Stimulated activated CD4-positive, alpha-beta T cell treated with anti-CD3 and anti-CD28 coated beads, Interleukin-12 subunit alpha, Interleukin-12 subunit beta, amount 100 ng/mL, for 4 hours (primary cell): ENCODE measurements around the gene PHF12.
A peak's percentile ranks its signal among the peaks of the same experiment; 100 is the strongest.
"Not testable (repeated sequence)": the region's sequence is repeated elsewhere in the genome, so short reads cannot be mapped to it uniquely, and the experiment has no call there.

Source experiments
- DNase-seq: peaks from one replicate; pipeline ENCODE4 v3.0.0-alpha.2; 2020

The PHF12 gene

DNA sequence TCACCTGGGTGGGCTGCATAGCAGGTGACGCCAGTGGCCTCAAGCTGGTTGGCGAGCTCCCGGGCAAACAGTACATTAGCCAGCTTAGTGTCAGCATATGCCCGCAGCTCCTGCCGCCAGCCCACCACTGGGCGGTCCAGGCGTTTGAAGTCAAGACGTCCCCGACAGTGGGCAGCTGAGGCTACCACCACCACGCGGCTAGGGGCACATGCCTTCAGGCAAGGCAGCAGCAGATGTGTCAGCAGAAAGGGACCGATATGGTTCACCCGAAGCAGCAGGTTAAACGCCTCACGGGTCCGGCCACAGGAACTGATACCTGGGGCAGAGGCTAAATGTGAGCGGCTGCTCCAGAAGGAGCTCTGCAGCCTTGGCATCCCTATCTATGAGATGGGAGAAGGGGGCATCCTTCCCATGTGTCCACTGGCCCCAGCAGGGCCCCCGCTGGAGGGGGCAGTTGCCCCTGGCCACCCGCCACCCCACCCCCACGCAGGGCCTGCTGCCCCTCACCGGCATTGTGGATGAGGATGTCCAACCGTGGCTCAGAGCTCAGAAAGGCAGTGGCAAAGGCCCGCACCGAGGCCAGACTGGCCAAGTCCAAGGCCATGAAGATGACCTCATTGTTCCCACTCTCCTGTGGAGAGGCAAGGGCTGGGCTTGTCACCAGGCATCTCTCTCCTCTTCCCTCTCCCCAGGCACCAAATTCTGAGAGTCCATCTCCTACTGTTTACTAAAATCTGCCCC, 50.2 kb downstream of the PHF12 start:
- no peak for DNase-seq

- no peak for DNase-seq
Observed at GRCh38 chr17:28899212-28899815, 52.0 kb downstream of the PHF12 start.

GRCh38 chr17:28898527-28898955, 52.8 kb downstream of the PHF12 start:
- DNase-seq: no peak

DNA sequence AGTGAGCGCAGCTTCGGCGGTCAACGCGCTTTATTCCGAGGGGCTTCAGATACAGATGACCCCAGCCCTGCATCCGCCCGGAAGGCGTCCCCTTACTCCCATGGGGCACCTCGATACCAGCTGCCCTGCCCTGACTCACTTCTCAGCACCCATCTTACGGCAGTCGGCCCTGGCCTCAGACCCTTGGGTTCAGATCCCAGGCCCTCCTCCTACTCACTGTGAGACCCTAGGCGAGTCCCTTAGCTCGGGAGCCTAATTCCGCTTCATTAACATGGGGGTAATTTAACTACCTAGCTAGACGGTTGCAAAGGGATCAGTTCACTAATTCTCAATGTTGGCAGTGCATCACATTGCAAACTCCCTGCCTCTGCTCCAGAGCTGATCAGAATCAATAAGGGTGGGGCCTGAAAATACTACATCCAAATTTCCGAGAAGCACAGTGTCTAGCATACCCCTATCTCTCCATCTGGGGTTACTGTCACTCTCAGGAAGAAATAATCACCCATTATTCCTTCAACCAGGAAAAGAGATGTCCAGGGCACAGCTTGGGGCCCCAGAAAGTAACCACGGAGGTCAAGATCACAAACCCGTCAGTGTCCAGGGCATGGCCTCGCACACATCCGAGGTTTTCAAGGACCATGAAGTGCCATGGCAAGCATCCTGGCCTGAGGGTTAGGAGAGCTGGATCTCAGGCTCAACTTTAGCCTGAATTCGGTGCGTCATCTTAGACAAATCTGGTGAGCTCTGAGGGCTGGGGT, 53.4 kb downstream of the PHF12 start:
- DNase-seq: no peak

DNA sequence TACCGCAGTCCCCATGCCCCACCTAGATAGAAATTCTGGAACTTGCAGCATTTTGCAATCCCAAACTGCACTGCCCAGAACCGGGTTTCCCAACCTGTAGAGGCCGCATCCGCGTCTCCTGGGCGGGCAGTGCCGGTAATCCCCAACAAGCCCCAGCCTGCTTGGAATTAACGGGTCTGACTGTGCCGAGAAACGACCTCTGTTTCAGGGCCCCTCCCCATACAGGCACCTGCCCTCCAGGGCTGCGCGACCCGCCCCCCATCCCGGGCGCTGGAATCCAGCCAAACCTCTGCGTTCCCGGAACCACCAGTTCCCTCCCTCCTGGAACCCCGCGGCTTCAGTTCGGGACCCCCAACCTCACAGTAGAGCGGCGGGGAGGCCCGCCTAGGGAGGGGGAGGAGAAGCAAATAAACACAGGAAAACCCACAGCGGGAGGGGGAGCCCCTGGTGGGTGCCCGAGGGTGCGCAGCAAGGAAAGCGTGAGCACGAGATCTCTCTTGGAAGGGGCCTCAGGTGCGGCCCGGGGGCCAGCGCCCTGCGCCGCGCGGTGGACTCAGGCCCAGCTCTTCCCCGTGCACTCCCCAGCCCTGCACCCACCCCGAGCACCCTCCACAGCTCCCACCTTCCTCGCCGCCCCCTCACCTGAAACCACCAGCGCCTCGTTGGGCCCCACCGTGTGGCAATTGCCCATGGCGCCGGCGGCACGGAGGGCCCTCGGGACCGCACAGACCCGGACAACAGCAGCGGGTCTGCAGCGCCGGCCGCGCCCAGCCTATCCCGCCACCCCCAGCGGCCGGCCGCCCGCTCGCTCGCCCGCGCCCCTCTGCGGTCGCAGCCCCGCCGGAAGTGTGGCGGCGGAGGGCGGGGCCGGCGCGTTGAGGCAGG, 54.2 kb downstream of the PHF12 start, which contains the start of gene FLOT2:
TSS of gene FLOT2 (minus strand) at position 850 of the 885 bp plus-strand sequence. CDS start at position 691, 159 bp downstream.
- DNase-seq: peak; percentile 51

- no peak for DNase-seq
Observed at GRCh38 chr17:28896491-28896883, 54.8 kb downstream of the PHF12 start.

GRCh38 chr17:28895794-28896447, 55.4 kb downstream of the PHF12 start:
- no peak for DNase-seq

GRCh38 chr17:28893248-28894183, 57.8 kb downstream of the PHF12 start:
- not testable (repeated sequence) for DNase-seq

- DNase-seq: no peak
Observed at GRCh38 chr17:28892024-28892423, 59.3 kb downstream of the PHF12 start.

DNA sequence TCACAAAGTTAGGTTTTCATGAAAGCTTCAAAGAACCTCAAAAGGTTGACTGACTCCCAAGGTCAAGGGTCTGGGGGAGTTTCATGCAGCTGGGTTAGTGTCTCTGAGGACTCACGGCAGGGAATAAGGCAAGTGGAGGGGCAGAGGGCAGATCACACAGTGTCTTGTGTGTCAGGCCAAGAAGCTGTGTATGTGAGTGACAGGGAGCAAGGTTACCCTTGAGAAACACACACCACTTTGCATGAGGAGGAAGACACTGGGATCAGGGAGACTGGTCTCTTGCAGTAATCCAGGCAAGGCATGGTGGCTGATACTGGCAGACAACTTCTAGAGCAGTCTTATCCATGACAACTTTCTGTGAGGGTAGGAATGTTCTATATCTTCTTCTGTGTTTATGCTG, 60.1 kb downstream of the PHF12 start:
- no peak for DNase-seq

GRCh38 chr17:28889996-28890395, 61.3 kb downstream of the PHF12 start:
- DNase-seq: no peak

DNA sequence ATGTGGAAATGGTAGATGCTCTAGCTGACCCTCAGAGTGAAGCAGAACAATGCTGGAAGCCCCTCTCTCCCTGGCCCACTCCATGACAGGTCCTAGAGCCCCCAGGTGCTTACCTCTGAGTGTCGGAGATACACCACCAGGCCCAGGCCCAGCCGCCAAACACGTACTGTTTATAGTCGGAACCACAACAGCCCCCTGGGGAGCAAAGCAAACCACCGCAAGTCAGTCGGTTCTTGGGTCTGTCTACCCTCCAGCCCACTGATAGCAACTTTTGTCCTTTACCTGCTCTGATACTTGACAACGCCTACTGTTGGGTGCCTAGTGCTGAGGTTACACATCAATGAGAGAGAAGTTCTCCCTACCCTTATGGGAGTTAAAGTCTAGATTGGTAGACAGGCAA, 62.5 kb downstream of the PHF12 start:
- no peak for DNase-seq

DNA sequence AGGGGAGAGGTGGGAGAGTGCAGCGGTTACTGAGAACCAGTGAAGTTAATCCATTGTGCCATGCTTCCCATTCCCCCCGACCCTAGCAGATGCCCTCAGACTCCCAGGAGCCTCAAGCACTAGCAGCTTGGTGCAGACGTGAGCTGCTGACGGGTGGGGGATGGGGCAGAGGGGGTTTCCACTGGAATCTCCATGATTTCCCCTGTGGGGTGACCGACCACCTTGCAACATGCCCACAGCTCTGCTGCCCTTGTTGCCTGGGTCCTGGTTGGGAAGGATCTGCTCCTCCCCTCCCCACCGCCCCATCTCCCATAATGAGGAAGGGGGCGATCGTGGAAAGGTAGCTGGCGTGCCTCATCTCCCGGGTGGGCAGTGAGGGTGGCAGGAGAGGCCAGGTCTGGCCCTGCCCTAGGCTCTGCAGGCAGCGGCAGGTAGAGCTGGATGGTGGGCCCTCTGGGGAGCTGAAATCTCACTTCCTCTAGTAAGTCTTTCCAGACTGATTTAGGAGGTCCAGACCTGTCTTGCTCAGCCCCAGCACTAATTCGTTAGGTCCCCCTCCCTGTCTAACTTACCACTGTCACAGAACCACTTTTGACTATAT, 63.3 kb downstream of the PHF12 start:
- no peak for DNase-seq

- DNase-seq: no peak
Observed at GRCh38 chr17:28885951-28886350, 65.4 kb downstream of the PHF12 start.

GRCh38 chr17:28885363-28885762, 66.0 kb downstream of the PHF12 start:
- no peak for DNase-seq

DNA sequence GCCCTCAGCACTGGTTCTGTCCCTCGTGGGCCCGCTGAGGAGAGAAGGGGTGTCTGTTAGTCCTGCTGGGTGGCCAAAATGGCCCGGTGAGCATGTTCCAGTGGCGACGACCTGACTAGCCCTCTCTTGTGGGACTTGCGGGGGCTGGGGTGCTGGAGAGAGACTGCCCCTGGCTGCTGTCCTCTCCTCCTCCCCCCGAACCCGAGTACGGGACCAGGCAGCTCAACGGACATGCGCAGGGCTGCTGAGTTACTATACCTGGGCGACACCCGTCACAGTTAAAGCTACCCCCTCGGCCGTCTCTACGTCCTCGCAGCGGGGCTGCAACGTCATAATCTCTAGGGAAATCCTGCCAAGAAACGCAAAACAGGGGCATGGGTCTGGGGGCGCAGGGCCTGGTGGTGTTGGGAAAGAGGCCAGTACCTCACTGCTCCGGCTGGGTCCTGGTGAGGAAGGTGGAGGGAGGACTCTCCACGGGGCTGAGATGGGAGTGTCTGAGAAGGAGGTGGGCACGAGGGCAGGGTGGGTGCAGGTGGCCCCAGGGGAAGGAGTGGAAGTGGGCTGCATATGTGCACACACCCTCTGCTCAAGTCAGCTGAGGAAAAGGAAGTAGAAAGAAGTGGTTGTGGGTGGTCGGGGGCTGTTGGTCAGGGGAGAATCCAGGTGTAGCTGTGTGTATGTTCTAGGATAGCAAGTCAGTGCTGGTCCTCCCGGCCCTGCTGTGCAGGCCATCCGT, 67.2 kb downstream of the PHF12 start:
- no peak for DNase-seq

DNA sequence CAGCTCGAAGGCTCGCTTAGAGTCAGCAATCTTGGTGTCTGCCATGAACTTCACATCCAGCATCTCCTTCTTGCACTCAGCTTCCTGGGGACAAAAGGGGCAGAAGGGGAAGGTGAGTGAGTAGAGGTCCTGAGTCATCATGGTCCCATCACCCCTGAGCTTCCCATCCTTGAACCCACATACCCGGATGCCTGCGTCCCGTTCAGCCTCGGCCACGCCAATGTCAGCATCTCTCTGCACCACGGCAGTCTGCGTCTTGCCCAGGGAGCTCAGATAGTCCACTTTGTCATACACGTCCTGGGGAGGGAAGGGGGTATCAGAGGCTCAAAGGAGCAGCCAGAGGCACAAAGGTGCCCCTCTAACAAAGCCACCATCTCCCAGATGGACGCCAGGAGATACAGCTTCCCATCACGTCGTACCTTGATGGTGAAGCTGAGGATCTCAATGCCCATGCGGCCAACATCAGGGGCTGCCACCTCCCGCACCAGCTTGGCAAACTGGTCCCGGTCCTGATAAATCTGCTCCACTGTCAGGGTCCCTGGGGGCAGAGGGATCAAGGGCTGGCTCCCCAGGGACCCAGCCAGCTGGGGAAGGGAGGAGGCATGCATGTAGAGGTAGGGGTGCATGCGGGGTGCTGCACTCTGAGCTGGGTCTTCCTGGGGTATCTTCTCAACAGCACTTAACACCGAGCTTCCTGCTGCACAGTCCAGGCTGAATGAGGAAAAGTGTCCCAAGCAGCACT, 69.0 kb downstream of the PHF12 start:
- DNase-seq: no peak

DNA sequence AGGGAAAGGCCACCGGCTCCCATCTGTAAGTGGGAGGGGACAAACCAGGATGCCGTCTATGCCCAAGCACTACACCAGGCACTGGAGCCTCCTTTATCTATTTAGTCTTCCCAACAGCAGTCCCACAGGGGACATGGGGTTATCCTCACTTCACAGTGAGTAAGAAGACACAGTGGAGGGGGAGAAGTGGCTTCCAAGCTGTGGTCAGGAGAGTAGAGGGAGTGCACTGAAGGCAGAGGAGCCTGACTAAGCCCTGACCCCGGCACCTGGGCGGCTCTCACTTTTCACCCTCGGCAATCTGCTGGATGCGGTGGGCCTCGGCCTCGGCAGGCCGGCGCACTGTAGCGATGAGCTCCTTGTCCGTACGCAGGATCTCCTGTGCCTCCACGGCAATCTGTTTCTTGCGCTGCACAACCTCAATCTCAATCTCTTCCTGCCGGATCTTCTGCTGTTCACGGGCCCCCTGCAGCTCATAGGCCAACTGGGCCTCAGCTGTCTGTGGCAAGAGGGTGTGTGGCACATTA, 69.7 kb downstream of the PHF12 start:
- DNase-seq: no peak

DNA sequence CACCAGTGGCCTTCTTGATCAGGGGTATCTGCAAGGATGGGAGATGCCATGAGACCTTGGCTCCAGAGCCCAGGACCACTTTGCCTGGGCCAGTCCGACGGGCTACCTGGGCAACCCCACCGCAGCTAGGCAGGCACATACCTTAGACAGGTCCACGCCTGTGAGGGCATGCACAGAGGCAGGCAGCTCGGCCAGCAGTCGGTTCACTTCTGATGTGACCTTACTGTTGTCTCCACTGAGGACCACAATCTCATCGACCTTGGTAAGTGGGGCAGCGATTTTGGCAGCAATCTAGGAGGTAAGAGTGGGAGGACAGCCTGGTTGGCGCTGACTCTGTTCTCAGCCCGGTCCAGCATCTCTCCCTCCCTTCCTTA, 70.8 kb downstream of the PHF12 start:
- no peak for DNase-seq
